Prostate gland (tissue), 2 donors: ENCODE results near the gene CDH11.

Source experiments
- CTCF ChIP-seq, 4 experiments: fragments of 200-600 bp in 2 of 4; fragments of 450-650 bp in 2 of 4; sonication (generic) in 2 of 4; IDR thresholded peaks; 1 replicate in 3 of 4; 2 replicates in 1 of 4; pipeline ENCODE4 v1.5.1; 2016 to 2019; ENCODE audit warnings: antibody characterized with exemption in 4 of 4, mild to moderate bottlenecking in 2 of 4, moderate library complexity in 2 of 4
- POLR2AphosphoS5 ChIP-seq: sonication (generic); formaldehyde crosslinking; IDR thresholded peaks from one replicate; pipeline ENCODE4 v1.6.1; 2017; ENCODE audit warnings: antibody characterized with exemption

- no peak for TF ChIP-seq CTCF (IDR thresholded peaks at IDR 0.05)
- TF ChIP-seq POLR2AphosphoS5: no peak
Measured at GRCh38 chr16:64964126-64964540, 157.7 kb downstream of the CDH11 start.
